GM19043 (cell line): Measurements from ENCODE around the gene GUCY2F.

Experiments
- ATAC-seq: cut with Tn5 transposase; IDR thresholded peaks from one replicate; pipeline ENCODE4 v1.9.1; 2021; ENCODE audit warnings: low read depth; ENCODE audit not compliant: unreplicated experiment

Gene GUCY2F

DNA sequence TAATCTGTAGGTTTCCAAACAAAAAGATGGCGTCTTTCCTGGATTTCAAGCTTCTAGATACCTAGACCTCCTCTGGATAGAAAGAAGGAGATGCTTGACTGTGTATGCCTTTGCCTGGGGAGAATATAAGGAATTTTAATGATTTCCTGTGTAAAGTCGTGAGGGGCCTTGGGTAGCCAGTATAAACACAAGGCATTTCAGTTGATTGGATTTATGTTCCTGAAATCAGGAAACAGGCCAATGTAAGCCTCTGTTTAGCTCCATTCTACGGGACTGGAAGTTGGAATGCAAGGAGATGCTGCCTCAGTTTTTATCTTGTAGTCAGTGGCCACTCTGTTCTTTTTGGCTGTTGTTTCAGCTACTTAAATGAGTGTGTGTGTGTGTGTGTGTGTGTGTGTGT lies 137.2 kb downstream of the GUCY2F start:
- no peak for ATAC-seq

DNA sequence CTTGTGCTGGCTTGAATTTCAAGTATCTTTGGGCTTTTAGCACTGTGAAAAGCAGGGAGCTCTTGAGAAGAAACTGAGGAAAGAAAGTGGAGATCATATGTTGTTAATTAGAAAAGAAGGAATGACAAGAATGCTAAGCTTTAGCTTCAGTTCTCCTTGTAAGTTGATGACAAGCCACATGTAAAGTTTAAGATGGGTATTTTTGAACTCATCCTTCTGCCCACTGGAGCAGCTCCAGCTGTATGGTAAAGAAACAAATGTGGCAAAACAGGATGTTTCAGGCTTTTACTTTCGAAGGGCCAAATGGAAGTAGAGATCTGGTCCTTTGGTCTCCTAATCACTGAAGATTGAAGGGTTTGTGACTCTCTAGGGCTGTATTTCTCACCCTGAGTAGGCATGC lies 137.8 kb downstream of the GUCY2F start:
- no peak for ATAC-seq

DNA sequence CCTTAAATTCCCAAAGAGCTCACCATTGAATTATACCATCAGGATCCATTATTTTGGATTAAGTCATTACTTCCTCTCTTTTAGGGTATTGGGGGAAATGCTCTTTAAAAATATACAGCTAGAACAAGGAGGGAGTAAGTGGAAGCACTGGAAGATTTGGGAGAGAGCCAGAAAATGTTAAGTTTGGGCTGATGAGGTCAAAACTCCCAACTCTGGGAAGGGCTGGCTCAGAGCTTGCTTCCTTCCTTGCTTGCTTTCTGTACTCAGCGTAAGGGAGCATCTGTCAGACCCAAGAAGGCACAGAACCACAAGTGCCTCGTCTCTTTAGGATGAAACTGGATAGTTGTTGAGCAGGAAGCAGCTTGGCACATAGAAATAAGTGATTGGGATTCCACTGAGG lies 138.2 kb downstream of the GUCY2F start:
- ATAC-seq = no peak

DNA sequence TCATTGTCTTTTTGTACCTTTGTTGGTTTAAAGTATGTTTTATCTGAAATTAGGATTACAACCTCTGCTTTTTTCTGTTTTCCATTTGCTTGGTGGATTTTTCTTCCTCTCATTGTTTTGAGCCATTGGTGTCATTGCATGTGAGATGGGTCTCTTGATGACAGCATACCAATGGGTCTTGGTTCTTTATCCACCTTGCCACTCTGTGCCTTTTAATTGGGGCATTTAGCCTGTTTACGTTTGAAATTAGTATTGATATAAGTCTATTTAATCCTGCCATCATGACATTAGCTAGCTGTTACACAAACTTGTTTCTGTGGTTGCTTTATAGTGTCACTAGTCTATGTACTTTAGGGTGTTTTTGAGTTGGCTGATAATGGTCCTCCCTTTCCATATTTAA lies 145.7 kb downstream of the GUCY2F start:
- ATAC-seq = no peak

DNA sequence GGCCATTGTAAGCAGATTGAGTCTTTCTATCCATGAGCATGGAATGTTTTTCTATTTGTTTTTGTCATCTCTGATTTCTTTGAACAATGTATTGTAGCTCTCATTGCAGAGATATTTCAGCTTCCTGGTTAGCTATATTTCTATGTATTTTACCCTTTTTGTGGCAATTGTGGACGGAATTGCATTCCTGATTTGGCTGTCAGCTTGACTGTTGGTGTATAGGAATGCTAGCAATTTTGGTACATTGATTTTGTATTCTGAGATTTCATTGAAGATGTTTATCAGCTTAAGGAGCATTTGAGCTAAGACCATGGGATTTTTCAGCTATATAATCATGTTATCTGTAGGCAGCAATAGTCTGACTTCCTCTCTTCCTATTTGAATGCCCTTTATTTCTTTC lies 154.6 kb downstream of the GUCY2F start:
- no peak for ATAC-seq
